Retinal pigment epithelial cell (primary cell): ENCODE measurements around the gene NBEAL2.

ENCODE experiments used
- DNase-seq: peaks from one replicate; pipeline ENCODE4 v3.0.0-alpha.2; 2010; ENCODE audit warnings: low read depth
- H3K4me3 ChIP-seq: 2 replicates; pipeline ENCODE4 v1.5.1; 2011; ENCODE audit warnings: mild to moderate bottlenecking, low read length, control low read depth, moderate library complexity
- CTCF ChIP-seq: conservative IDR thresholded peaks from 2 replicates; pipeline ENCODE4 v1.5.1; 2011; ENCODE audit warnings: low read depth, low read length, control low read depth, inconsistent platforms

Gene NBEAL2

DNA sequence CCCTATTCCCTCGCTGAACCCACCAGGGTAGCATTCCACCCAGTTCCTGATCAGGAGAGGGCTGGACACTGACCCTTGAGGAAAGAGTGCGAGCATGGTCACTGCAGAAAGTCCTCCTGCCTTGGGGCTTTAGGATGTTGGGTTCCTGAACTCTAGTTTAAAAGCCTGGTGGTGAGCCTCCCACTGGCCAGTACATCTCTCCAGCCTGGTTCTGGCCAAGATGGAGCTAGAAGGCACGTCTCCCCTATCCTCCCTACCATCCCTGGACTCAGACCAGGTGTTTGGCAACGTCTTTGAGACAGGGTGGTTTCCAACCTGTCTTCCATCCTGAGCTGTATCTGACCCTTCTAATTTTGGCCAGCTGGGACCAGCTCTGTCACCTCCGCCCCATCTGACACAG, 31.4 kb downstream of the NBEAL2 start:
- DNase-seq, result no peak
- no peak overlapping the region for H3K4me3 ChIP-seq
- TF ChIP-seq CTCF, result no peak

DNA sequence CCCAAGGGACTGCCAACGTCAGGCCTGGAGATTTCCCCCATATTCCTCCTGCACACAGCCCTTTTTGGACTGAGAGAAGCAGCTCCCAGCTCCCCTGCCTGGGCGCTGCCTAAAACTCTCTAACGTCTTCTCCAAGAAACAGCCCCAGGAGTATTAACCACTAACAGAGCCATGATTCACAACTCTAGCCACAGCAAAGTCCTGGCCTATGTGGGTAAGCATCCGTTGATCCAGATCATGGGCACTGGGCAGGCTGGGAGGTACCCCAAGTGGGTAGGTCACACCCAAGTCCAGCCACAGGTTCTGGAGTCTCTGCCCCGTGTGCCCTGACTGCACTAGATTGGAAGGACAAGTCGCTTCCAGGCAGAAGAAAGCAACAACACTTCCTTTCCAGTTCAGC, 31.9 kb downstream of the NBEAL2 start:
- no peak for TF ChIP-seq CTCF
- DNase-seq, result no peak
- H3K4me3 ChIP-seq, result no peak overlapping the region

DNA sequence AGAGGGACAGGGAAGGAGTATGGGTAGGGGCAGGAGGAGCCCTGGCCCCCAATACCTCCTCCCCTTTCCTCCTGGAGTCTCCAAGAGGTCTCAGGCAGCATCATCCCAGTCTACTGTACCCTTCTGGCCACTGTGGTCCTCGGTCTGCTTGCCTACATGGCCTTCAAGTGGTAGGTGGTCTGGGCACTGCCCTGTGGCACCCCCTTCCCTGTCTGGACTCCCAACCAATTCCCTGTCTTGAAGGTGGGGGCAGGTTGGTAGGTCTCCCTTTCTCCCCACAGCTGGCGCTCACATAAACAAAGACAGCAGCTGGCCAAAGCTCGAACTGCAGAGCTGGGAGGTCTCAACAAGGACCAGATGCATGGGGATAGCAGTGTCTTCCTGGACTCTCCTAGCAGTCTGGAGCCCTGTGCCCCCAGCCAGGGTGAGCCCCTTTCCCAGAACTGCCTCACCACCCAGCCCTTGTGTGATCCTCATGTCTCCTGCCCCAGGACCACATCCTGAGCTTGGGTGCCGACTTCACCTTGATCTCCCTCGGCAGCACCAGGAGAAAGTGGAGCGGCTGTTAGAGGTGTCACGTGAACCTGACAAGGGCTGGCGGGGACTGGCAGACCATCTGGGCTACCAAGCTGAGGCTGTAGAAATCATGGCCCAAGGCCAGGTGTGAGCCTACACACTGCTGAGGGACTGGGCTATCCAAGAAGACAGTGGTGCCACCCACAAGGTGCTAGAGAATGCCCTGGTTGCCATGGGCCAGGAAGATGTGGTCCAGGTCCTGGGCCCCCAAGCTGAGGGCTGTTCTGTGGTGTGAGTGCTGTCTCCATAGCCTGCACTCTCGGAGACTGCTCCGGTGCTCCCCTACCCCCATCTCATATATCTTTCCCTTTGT, 33.1 kb downstream of the NBEAL2 start:
- TF ChIP-seq CTCF, result no peak
- DNase-seq, result no peak
- H3K4me3 ChIP-seq, result no peak overlapping the region

GRCh38 chr3:47013231-47013630, 33.8 kb downstream of the NBEAL2 start:
- no peak for DNase-seq
- no peak overlapping the region for H3K4me3 ChIP-seq
- TF ChIP-seq CTCF, result no peak

DNA sequence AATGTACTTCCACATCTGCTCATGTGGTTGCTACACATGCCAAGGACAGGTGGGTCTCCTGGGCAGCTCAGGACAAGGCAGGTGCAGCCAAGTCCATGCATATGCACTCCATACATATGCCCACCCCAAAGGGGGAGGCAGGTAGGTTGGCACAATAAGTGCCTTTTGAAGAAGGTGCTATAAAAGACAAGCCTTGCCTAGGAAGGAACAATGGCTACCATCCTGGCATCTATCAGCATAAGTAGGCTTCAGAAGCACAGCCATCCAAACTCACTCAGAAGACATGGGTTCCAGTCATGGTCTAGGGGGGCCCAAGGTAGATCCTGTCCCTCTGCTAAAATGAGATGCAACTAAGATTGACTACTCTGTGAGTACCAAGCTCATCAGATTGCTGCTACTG, 34.6 kb downstream of the NBEAL2 start:
- DNase-seq, result no peak
- no peak for TF ChIP-seq CTCF

DNA sequence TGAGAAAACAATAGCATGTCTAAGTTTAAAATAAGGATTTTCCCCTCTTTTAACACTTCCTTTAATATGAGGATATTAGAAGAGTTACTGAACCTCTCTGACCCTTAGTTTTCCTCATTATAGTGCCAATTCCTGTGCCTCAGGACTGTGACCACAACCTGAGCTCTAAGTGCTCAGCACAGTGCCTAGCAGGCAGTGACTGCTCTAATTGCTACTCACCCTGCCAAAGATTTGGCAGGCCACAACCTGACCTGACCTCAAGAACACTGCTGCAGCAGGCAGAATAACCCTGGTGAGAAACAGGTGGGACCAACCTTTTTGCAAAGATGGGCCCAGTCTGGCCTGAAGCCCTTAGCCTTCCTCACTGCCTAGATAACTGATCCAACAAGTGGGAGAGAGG, 35.7 kb downstream of the NBEAL2 start:
- no peak for TF ChIP-seq CTCF
- no peak overlapping the region for H3K4me3 ChIP-seq
- no peak for DNase-seq

More for the DNA sequence above, 34.6 kb downstream of the NBEAL2 start:
- H3K4me3 ChIP-seq, result no peak overlapping the region
